ENCODE results near the gene RILP.
"Not testable (repeated sequence)": the region's sequence is repeated elsewhere in the genome, so short reads cannot be mapped to it uniquely, and the experiment has no call there.

Gene RILP

GRCh38 chr17:1649844-1650501 is at the start of gene RILP:
RILP (minus strand) TSS chr17:1649866; CDS start chr17:1649804, 62 bp downstream.
- no peak for DNase-seq (ENCODE audit: low spot score)

- no peak for DNase-seq (ENCODE audit: low spot score)
Observed at GRCh38 chr17:1697681-1698080, 48.0 kb upstream of the RILP start.

GRCh38 chr17:1695365-1695764 is 45.7 kb upstream of the RILP start:
- no peak for DNase-seq (ENCODE audit: low spot score)

- no peak for DNase-seq (ENCODE audit: low spot score)
Observed at GRCh38 chr17:1693339-1693738, 43.7 kb upstream of the RILP start.

GRCh38 chr17:1690544-1691221 is 41.0 kb upstream of the RILP start:
- no peak for DNase-seq (ENCODE audit: low spot score)

GRCh38 chr17:1688405-1688804 is 38.7 kb upstream of the RILP start:
- DNase-seq (ENCODE audit: low spot score), result not testable (repeated sequence)

- no peak for DNase-seq (ENCODE audit: low spot score)
Observed at GRCh38 chr17:1686086-1686485, 36.4 kb upstream of the RILP start.

GRCh38 chr17:1684378-1685189 is 34.9 kb upstream of the RILP start, which contains the start of gene PRPF8:
PRPF8 (minus strand) TSS chr17:1684867; CDS start chr17:1684571, 296 bp downstream.
- DNase-seq (ENCODE audit: low spot score), result peak; percentile 97

- DNase-seq (ENCODE audit: low spot score), result peak; percentile 11
Observed at GRCh38 chr17:1683459-1683858, 33.8 kb upstream of the RILP start.

GRCh38 chr17:1676401-1676800 is 26.7 kb upstream of the RILP start:
- DNase-seq (ENCODE audit: low spot score), result no peak

GRCh38 chr17:1673041-1673785 is 23.5 kb upstream of the RILP start:
- no peak for DNase-seq (ENCODE audit: low spot score)

- not testable (repeated sequence) for DNase-seq (ENCODE audit: low spot score)
Observed at GRCh38 chr17:1663934-1664333, 14.3 kb upstream of the RILP start.

GRCh38 chr17:1661045-1661444 is 11.4 kb upstream of the RILP start:
- no peak for DNase-seq (ENCODE audit: low spot score)

- no peak for DNase-seq (ENCODE audit: low spot score)
Observed at GRCh38 chr17:1658100-1658499, 8.4 kb upstream of the RILP start.

GRCh38 chr17:1653735-1654134 is 4.1 kb upstream of the RILP start:
- DNase-seq (ENCODE audit: low spot score), result no peak

GRCh38 chr17:1652794-1653193 is 3.1 kb upstream of the RILP start:
- DNase-seq (ENCODE audit: low spot score), result not testable (repeated sequence)

GRCh38 chr17:1651559-1651844 is 1.8 kb upstream of the RILP start:
- DNase-seq (ENCODE audit: low spot score), result no peak

GRCh38 chr17:1650731-1651558 is 1.3 kb upstream of the RILP start:
- no peak for DNase-seq (ENCODE audit: low spot score)

GRCh38 chr17:1648963-1649843 is 463 bp downstream of the RILP start:
- peak; percentile 96 for DNase-seq (ENCODE audit: low spot score)

All from globus pallidus (tissue), 1 donor.